Osteocyte (in vitro differentiated cells): ENCODE results near the gene HOXB4. TPM values are rescaled to one million over a fixed set of nuclear protein-coding genes. Genes with fewer than 3 reads are reported as not detected.

Experiments
- DNase-seq: peaks from one replicate; pipeline ENCODE4 v3.0.0; 2021; ENCODE audit warnings: mixed read lengths; ENCODE audit not compliant: unreplicated experiment; ENCODE audit errors: extremely low spot score
- H3K27ac Mint-ChIP-seq: one replicate; pipeline ENCODE4 v1.8.0; 2021; ENCODE audit warnings: mild to moderate bottlenecking, mixed read lengths; ENCODE audit not compliant: unreplicated experiment
- H3K27me3 Mint-ChIP-seq: one replicate; pipeline ENCODE4 v1.8.0; 2021; ENCODE audit warnings: mixed read lengths; ENCODE audit not compliant: unreplicated experiment
- H3K36me3 Mint-ChIP-seq: one replicate; pipeline ENCODE4 v1.8.0; 2021; ENCODE audit warnings: mixed read lengths; ENCODE audit not compliant: unreplicated experiment
- H3K4me1 Mint-ChIP-seq: one replicate; pipeline ENCODE4 v1.8.0; 2021; ENCODE audit warnings: mixed read lengths; ENCODE audit not compliant: unreplicated experiment
- H3K4me3 Mint-ChIP-seq: one replicate; pipeline ENCODE4 v1.8.0; 2021; ENCODE audit warnings: mild to moderate bottlenecking, moderate library complexity, mixed read lengths; ENCODE audit not compliant: unreplicated experiment
- H3K9me3 Mint-ChIP-seq: one replicate; pipeline ENCODE4 v1.8.0; 2021; ENCODE audit warnings: mixed read lengths; ENCODE audit not compliant: unreplicated experiment
- CTCF ChIP-seq: fragments of 200-600 bp; sonication (generic); IDR thresholded peaks from 2 replicates; pipeline ENCODE4 v1.5.0; 2021; ENCODE audit warnings: antibody characterized with exemption, mild to moderate bottlenecking, moderate library complexity
- total RNA-seq: library from RNA; stranded (reverse); gene quantifications from 2 replicates; pipeline ENCODE4 v1.2.1, GENCODE V29; 2021

HOXB4 gene
- total RNA-seq, 1 donor from 2014 or later: not detected

GRCh38 chr17:48608494-48608834 lies 30.3 kb upstream of the HOXB4 start:
- no peak for DNase-seq
- Mint-ChIP-seq H3K27ac (no peak overlapping the region), H3K9me3 (peaks cover 2% of the 10 kb centered on the region), H3K4me1 (peaks cover 13% of the 10 kb centered on the region), H3K36me3 (no peaks in the 10 kb centered on the region), H3K27me3 (peaks cover 84% of the 10 kb centered on the region), H3K4me3 (no peak overlapping the region)
- no peak for TF ChIP-seq CTCF

- H3K4me3 Mint-ChIP-seq: no peak overlapping the region
- no peak for DNase-seq
- peaks cover 5% of the 10 kb centered on the region for H3K4me1 Mint-ChIP-seq
- H3K27me3 Mint-ChIP-seq: peaks cover 88% of the 10 kb centered on the region
- no peak overlapping the region for H3K27ac Mint-ChIP-seq
- peaks cover 6% of the 10 kb centered on the region for H3K9me3 Mint-ChIP-seq
- no peaks in the 10 kb centered on the region for H3K36me3 Mint-ChIP-seq
- TF ChIP-seq CTCF: no peak
Measured at GRCh38 chr17:48606892-48607614, 28.9 kb upstream of the HOXB4 start.

- no peaks in the 10 kb centered on the region for H3K36me3 Mint-ChIP-seq
- DNase-seq: no peak
- H3K4me1 Mint-ChIP-seq: peaks cover 5% of the 10 kb centered on the region
- no peak overlapping the region for H3K4me3 Mint-ChIP-seq
- no peak overlapping the region for H3K27ac Mint-ChIP-seq
- peaks cover 91% of the 10 kb centered on the region for H3K27me3 Mint-ChIP-seq
- peaks cover 6% of the 10 kb centered on the region for H3K9me3 Mint-ChIP-seq
- no peak for TF ChIP-seq CTCF
Measured at GRCh38 chr17:48605991-48606891, 28.1 kb upstream of the HOXB4 start.

- H3K27ac Mint-ChIP-seq: no peak overlapping the region
- no peak for TF ChIP-seq CTCF
- H3K27me3 Mint-ChIP-seq: peaks cover 91% of the 10 kb centered on the region
- H3K36me3 Mint-ChIP-seq: no peaks in the 10 kb centered on the region
- H3K4me1 Mint-ChIP-seq: no peaks in the 10 kb centered on the region
- no peak overlapping the region for H3K4me3 Mint-ChIP-seq
- peaks cover 6% of the 10 kb centered on the region for H3K9me3 Mint-ChIP-seq
- no peak for DNase-seq
Measured at GRCh38 chr17:48605409-48605919, 27.3 kb upstream of the HOXB4 start.

- H3K27ac Mint-ChIP-seq: no peak within 1 kb of the TSS
- no peak within 1 kb of the TSS for H3K4me3 Mint-ChIP-seq
- TF ChIP-seq CTCF: no peak
- H3K36me3 Mint-ChIP-seq: no peaks in the 10 kb centered on the region
- peaks cover 96% of the 10 kb centered on the region for H3K27me3 Mint-ChIP-seq
- peaks cover 6% of the 10 kb centered on the region for H3K9me3 Mint-ChIP-seq
- DNase-seq: no peak
- H3K4me1 Mint-ChIP-seq: no peaks in the 10 kb centered on the region
Measured at GRCh38 chr17:48604770-48605329, 26.7 kb upstream of the HOXB4 start, which contains the start of gene HOXB6. Gene HOXB6, minus strand, starts transcription at chr17:48604986. Its CDS starts 6,836 bp downstream, at chr17:48598150.
